Upper lobe of left lung (tissue), 4 donors: Measurements from ENCODE around the gene NPTXR.

Experiments used
- POLR2A ChIP-seq, 4 donors: fragments of 450-650 bp; IDR thresholded peaks; one replicate each; pipeline ENCODE4 v1.5.1; 2016 to 2017; ENCODE audit warnings: antibody characterized with exemption in 4 of 4, mild to moderate bottlenecking in 2 of 4
- POLR2AphosphoS5 ChIP-seq, 2 donors: sonication (generic); formaldehyde crosslinking; IDR thresholded peaks; one replicate each; pipeline ENCODE4 v1.5.1; 2017; ENCODE audit warnings: antibody characterized with exemption in 2 of 2
- TF ChIP-seq, protein P1 (sequence below), 6 experiments: fragments of 450-650 bp in 4 of 6; fragments of 200-600 bp in 2 of 6; sonication (generic) in 2 of 6; IDR thresholded peaks; one replicate each; pipeline ENCODE4 v1.5.1; 2016 to 2019; ENCODE audit warnings: antibody characterized with exemption in 6 of 6

DNA sequence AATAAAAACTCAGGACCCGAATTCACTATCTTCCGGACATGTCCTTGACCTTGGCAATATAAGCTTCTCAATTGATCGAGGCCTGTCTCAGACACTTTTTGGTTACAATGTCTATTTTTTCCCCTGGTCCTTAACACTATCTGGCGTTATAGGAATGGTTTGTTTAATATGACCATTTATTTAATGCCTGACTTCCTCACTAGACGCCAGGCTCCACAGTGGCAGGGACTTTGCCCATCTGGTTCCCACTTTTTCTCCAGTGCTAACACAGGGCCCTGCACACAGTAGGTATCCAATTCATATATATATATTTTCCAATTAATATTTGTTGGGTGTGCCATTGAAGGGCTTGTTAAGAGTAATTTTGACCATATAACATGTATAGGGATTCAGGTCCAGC lies 36.1 kb upstream of the NPTXR start:
- TF ChIP-seq, protein P1, sequence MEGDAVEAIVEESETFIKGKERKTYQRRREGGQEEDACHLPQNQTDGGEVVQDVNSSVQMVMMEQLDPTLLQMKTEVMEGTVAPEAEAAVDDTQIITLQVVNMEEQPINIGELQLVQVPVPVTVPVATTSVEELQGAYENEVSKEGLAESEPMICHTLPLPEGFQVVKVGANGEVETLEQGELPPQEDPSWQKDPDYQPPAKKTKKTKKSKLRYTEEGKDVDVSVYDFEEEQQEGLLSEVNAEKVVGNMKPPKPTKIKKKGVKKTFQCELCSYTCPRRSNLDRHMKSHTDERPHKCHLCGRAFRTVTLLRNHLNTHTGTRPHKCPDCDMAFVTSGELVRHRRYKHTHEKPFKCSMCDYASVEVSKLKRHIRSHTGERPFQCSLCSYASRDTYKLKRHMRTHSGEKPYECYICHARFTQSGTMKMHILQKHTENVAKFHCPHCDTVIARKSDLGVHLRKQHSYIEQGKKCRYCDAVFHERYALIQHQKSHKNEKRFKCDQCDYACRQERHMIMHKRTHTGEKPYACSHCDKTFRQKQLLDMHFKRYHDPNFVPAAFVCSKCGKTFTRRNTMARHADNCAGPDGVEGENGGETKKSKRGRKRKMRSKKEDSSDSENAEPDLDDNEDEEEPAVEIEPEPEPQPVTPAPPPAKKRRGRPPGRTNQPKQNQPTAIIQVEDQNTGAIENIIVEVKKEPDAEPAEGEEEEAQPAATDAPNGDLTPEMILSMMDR (IDR thresholded peaks at IDR 0.05): no peak
- no peak for TF ChIP-seq POLR2A (IDR thresholded peaks at IDR 0.05)
- no peak for TF ChIP-seq POLR2AphosphoS5 (IDR thresholded peaks at IDR 0.05)
